Measurements from ENCODE around the gene PYGM.

Gene PYGM

DNA sequence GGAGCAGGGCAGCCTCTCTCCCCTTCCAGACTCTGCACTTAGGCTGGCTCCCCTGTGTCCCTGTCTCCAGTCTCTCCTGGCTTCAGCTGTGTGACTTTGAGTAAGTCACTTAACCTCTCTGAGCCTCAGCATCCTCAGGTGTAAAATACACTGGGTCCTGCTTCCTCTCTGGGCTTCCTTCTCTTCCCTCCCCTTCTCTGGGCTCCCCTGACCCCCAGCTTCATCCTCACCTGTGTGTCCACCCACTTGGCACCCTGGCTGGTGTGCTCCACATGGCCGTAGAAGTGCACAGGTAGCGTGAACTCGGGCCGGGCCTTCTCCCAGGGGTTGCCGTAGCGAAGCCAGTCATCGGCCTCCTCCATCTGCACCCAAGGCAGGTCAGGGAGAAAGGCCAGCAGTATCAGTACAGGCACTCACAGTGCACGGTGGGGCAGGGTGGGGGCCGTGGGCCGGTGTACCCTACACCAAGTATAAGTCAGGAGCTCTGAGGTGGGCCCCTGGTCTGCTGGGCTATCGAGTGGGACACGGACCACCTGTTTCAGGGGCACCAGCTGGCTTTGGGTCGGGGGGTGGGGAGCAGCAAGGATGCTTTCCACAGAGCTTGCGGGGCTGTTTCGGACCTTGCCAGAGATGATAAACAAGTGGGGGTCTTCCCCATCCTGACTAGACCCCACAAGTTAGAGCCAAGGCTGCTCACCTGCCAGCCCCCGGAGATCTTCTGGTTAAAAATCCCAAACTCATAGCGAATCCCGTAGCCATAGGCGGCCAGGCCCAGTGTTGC, 2.0 kb downstream of the PYGM start:
- TF ChIP-seq CTCF (IDR thresholded peaks at IDR 0.05; ENCODE audit: borderline replicate concordance, insufficient read depth, low read depth, low read length) = no peak
- H3K4me3 ChIP-seq (ENCODE audit: low read depth, low read length) = no peak overlapping the region

- no peak overlapping the region for H3K4me3 ChIP-seq (ENCODE audit: low read depth, low read length)
- TF ChIP-seq CTCF (IDR thresholded peaks at IDR 0.05; ENCODE audit: borderline replicate concordance, insufficient read depth, low read depth, low read length) = no peak
Observed at GRCh38 chr11:64755681-64756361, 4.0 kb downstream of the PYGM start.

DNA sequence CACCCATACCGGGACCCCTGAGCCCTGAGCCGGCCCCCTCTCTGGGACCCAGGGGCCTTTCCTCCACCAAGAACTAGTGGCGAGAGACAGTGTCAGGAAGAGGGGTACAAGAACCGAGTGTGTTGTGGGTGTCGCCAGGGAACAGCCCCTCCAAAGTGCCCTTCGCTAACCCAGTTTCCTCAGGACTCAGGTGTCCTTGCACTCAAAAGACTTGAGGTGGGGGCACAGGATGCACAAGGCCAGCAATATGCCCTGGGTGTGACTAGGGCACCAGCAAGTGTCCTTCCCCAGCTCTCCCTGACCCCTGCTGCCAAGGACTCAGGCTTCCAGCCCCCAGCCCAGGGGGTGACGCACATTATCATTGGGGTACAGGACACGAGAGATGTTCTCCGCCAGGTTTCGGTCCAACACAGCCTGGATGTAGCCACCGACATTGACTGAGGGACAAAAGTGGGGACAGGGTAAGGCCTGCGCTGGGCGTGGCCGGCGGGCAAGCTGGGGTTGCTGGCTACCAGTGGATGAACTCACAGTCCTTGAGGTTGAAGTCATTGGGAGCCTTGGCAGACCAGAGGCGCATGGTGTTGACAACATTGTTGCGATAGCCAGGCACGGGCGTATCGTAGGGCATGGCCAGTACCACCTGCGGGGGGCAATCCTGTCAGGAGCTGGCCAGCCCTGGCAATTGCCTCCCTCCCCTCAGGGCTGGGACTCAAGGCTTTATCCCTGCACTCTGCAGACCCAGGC, 4.7 kb downstream of the PYGM start:
- TF ChIP-seq CTCF (IDR thresholded peaks at IDR 0.05; ENCODE audit: borderline replicate concordance, insufficient read depth, low read depth, low read length) = no peak
- no peak overlapping the region for H3K4me3 ChIP-seq (ENCODE audit: low read depth, low read length)

- TF ChIP-seq CTCF (IDR thresholded peaks at IDR 0.05; ENCODE audit: borderline replicate concordance, insufficient read depth, low read depth, low read length) = no peak
Observed at GRCh38 chr11:64754124-64754918, 5.5 kb downstream of the PYGM start.

GRCh38 chr11:64753380-64754123, 6.2 kb downstream of the PYGM start:
- TF ChIP-seq CTCF (IDR thresholded peaks at IDR 0.05; ENCODE audit: borderline replicate concordance, insufficient read depth, low read depth, low read length) = no peak

More at GRCh38 chr11:64754124-64754918, 5.5 kb downstream of the PYGM start:
- H3K4me3 ChIP-seq (ENCODE audit: low read depth, low read length) = no peak overlapping the region

GRCh38 chr11:64753019-64753379, 6.8 kb downstream of the PYGM start:
- H3K4me3 ChIP-seq (ENCODE audit: low read depth, low read length) = no peak overlapping the region
- no peak for TF ChIP-seq CTCF (IDR thresholded peaks at IDR 0.05; ENCODE audit: borderline replicate concordance, insufficient read depth, low read depth, low read length)

More at GRCh38 chr11:64753380-64754123, 6.2 kb downstream of the PYGM start:
- no peak overlapping the region for H3K4me3 ChIP-seq (ENCODE audit: low read depth, low read length)

All from GM12875 (cell line).